DMS53 (cell line): Measurements from ENCODE around the gene SLC28A1.

Source experiments
- DNase-seq: peaks from one replicate; lab custom pipeline; 2025; lab: John Stamatoyannopoulos, UW

The SLC28A1 gene

GRCh38 chr15:84940399-84940798, 55.9 kb downstream of the SLC28A1 start:
- DNase-seq, result no peak

GRCh38 chr15:84942456-84942855, 58.0 kb downstream of the SLC28A1 start:
- no peak for DNase-seq

GRCh38 chr15:84944311-84944710, 59.8 kb downstream of the SLC28A1 start:
- DNase-seq, result no peak

GRCh38 chr15:84944861-84945260, 60.4 kb downstream of the SLC28A1 start:
- no peak for DNase-seq

GRCh38 chr15:84946772-84947489, 62.5 kb downstream of the SLC28A1 start:
- no peak for DNase-seq

GRCh38 chr15:84947947-84948830, 63.7 kb downstream of the SLC28A1 start:
- DNase-seq, result no peak

- DNase-seq, result no peak
These were observed 64.6 kb downstream of the SLC28A1 start for GRCh38 chr15:84949043-84949442.

- DNase-seq, result no peak
These were observed 65.5 kb downstream of the SLC28A1 start for GRCh38 chr15:84949845-84950569.

GRCh38 chr15:84950570-84951111, 66.2 kb downstream of the SLC28A1 start:
- DNase-seq, result no peak

- DNase-seq, result no peak
These were observed 67.3 kb downstream of the SLC28A1 start for GRCh38 chr15:84951736-84952135.

GRCh38 chr15:84953136-84953535, 68.7 kb downstream of the SLC28A1 start:
- no peak for DNase-seq

GRCh38 chr15:84953726-84954125, 69.3 kb downstream of the SLC28A1 start:
- DNase-seq, result no peak

GRCh38 chr15:84955089-84955848, 70.8 kb downstream of the SLC28A1 start:
- DNase-seq, result peak; percentile 80

GRCh38 chr15:84956199-84956598, 71.7 kb downstream of the SLC28A1 start:
- no peak for DNase-seq

- DNase-seq, result no peak
These were observed 76.1 kb downstream of the SLC28A1 start for GRCh38 chr15:84960391-84961113.

- DNase-seq, result no peak
These were observed 76.6 kb downstream of the SLC28A1 start for GRCh38 chr15:84961114-84961452.

GRCh38 chr15:84961707-84962106, 77.2 kb downstream of the SLC28A1 start:
- DNase-seq, result no peak

GRCh38 chr15:84962955-84963354, 78.5 kb downstream of the SLC28A1 start:
- no peak for DNase-seq

- no peak for DNase-seq
These were observed 82.9 kb downstream of the SLC28A1 start for GRCh38 chr15:84967380-84967779.

- no peak for DNase-seq
These were observed 83.8 kb downstream of the SLC28A1 start for GRCh38 chr15:84968301-84968700.

- DNase-seq, result no peak
These were observed 84.8 kb downstream of the SLC28A1 start for GRCh38 chr15:84969257-84969656.
